GM19468 (cell line): Measurements from ENCODE around the gene TNS3.
"Not testable (repeated sequence)": the region's sequence is repeated elsewhere in the genome, so short reads cannot be mapped to it uniquely, and the experiment has no call there.

Experiments
- ATAC-seq: cut with Tn5 transposase; IDR thresholded peaks from one replicate; pipeline ENCODE4 v1.9.1; 2021; ENCODE audit warnings: mild to moderate bottlenecking, moderate library complexity, moderate number of reproducible peaks; ENCODE audit not compliant: unreplicated experiment; ENCODE audit errors: extremely low read depth

Gene TNS3

DNA sequence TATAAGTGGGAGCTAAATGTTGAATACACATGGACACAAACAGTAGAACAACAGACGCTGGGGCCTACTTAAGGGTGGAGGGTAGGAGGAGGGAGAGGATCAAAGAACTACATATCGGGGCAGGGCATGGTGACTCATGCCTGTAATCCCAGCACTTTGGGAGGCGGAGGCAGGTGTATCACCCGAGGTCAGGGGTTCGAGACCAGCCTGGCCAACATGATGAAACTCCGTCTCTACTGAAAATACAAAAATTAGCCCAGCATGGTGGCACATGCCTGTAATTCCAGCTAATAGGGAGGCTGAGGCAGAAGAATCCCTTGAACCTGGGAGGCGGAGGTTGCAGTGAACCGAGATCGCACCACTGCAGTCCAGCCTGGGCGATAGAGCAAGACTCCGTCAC lies 319.8 kb downstream of the TNS3 start:
- ATAC-seq = not testable (repeated sequence)

DNA sequence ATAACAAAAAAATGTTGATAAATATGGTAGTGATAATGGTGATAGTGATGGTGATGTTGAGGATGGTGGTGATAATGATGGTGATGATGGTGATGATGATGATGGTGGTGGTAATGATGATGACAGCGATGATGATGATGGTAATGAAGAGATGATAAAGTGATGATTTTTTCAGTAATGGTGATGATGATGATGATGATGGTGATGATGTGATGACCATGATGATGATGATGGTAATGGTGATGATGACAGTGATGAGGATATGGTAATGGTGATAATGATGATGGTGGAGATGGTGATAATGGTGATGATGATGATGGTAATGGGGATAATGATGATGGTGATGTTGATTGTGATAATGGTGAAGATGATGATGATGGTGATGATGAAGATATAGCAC lies 321.6 kb downstream of the TNS3 start:
- no peak for ATAC-seq

GRCh38 chr7:47259682-47260081 lies 322.2 kb downstream of the TNS3 start:
- ATAC-seq = no peak

DNA sequence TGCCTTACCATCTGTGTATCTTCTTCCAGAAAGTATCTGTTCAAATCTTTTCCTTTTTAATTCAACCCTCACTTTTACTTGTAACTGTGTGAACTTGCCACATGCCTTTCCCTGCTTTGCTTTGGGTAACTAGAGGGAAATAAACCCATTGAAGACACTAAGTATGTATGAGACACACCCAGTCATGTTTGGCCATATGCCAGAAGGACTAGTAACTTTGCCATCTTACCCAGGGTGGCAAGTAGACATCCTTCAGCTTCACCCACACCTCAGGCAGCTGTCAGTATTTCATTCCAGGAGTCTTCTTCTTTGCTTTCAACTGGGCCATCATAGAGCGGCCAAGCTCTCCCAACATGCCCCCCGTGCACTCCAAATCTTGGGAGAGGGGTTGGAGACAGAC lies 323.1 kb downstream of the TNS3 start:
- no peak for ATAC-seq

DNA sequence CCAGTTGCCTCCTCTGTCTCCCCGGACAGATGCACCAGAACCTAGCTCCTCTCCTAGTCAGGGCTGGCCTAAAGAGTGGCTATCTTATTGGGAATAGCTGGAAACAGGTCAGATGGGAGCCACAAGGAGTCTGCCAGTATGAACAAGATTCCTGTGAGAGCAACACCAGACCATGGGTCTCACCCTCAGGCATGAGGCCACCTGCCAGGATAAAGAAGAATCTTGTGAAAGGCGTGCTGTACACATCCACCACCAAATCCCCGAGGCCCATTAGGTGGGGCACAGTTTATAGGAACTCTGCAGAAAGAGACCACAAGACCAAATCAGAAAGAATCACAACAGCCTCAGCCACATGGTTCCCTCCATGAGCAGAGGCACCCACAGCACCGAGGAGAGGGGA lies 325.9 kb downstream of the TNS3 start:
- ATAC-seq = no peak

- no peak for ATAC-seq
Measured at GRCh38 chr7:47255441-47255840, 326.5 kb downstream of the TNS3 start.

GRCh38 chr7:47255007-47255406 lies 326.9 kb downstream of the TNS3 start:
- ATAC-seq = no peak

DNA sequence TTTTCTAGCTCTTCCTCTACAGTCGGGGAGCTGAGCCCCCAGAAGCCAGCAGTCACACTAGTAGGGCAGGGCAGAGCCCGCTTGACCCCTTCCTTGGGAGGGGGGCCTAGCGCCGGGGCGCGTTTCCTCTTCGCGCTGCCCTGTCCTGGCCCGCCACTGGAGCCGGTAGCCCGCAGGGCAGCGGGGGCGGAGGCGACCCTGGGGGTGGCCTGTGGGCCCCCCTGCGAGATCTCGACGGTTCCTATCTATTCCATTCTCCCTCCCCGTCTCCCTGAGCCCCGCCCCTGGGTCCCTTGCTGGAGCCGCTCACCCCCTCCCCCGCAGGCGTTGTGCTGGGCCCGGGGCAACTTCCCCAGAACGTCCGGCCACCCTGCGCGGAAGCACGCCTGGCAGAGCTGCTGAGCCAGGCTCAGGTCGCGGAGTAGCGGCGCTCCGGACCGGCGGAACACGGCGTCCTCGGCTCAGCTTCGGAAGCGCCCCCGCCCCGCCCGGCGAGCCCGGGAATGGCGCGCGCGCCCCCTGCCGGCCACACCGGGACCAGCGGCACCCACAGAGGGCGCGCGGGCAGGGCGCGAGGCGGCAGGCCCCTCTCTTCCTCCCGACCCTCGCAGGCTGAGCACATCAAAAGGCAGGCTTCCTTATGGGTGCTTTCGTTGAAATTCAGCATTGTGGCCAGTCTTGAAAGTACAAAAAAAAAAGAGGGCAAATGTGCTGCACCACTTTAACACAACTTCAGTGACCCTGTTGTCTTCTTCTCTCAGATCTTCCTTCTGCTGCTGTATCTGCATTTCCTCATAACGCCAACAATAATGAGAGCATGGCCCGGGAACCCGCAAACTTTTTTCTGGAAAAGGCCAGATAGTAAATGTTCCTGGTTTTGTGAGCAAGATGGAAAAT lies 327.6 kb downstream of the TNS3 start:
- peak; percentile 91 for ATAC-seq

GRCh38 chr7:47253650-47254080 lies 328.2 kb downstream of the TNS3 start:
- ATAC-seq = peak; percentile 3

- no peak for ATAC-seq
Measured at GRCh38 chr7:47252675-47253074, 329.2 kb downstream of the TNS3 start.

GRCh38 chr7:47249361-47249760 lies 332.6 kb downstream of the TNS3 start:
- ATAC-seq = no peak

- no peak for ATAC-seq
Measured at GRCh38 chr7:47248797-47249196, 333.1 kb downstream of the TNS3 start.

- no peak for ATAC-seq
Measured at GRCh38 chr7:47247132-47247531, 334.8 kb downstream of the TNS3 start.

DNA sequence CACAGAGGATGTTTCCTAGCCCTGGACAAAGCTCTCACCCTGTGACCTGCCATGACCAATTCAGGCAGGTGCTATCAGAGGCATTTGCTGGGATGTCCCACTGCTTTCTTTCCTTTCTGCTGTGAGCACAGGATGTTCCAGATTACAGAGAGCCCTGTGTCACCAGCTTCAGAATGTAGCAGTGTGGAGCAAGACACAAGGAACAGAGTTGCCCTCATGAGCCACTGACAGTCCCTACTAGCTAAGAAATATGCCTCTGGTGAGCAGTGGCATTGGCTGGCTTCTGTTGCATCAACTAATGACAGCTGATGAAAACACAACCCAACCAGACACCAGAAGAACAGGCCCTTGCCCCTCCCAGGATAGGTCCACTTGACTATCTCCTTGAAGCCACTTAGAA lies 337.2 kb downstream of the TNS3 start:
- ATAC-seq = no peak

DNA sequence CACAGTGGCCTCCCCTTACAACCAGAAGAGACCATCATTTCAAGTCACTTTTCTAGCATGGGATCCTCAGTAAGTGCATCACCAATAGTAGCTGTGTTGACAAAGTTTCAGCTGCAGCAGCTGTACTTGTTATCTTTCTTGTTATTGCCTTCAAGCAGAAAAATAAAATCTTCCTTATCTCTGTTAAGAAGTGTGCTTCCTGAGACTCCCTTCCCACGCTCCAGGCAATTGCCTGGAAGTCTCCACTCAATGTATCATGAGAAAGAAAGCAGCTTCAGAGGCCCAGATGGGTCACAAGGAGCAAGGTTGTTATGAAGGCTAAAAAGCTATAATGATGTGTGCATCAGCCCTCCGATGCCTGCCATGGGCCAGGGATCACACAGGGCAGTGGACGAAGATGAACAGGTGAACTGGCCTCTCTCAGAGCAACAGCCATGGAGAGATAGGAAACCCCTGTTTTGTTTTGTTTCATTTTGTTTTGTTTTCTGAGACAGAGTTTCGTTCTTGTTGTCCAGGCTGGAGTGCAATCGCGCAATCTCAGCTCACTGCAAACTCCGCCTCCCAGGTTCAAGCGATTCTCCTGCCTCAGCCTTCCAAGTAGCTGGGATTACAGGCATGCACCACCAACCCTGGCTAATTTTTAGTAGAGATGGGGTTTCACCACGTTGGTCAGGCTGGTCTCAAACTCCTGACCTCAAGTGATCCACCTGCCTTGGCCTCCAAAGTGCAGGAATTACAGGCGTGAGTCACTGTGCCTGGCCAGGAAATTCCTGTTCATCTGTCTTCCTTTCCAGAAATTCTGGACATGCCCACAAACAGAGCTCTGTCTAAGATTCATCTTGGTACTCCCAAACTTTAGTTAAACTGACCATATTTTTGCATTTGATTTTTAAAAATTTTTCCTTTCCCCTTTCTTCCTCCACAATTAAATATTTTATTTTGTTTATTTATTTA lies 340.5 kb downstream of the TNS3 start:
- no peak for ATAC-seq

GRCh38 chr7:47239931-47240421 lies 341.9 kb downstream of the TNS3 start:
- no peak for ATAC-seq

DNA sequence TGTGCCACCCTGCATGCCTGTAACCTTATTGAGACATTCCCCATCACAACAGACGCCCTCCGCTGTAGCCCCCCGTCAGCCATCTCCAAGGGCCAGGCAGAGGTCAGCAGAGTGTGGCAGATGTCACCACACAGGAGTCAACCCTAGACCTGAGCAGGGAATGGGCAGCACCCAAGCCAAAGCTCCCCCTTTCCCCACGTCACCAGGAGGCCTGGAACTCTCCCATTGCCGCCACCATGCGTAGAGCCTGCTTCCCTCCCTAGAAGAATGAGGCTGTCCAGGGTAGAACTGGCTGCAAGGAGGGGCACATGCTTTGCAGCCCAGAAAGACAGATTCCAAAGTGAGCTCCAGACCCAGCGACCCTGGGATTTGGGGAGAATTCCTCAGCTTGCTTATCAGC lies 342.9 kb downstream of the TNS3 start:
- ATAC-seq = no peak

- ATAC-seq = no peak
Measured at GRCh38 chr7:47236480-47237129, 345.3 kb downstream of the TNS3 start.

DNA sequence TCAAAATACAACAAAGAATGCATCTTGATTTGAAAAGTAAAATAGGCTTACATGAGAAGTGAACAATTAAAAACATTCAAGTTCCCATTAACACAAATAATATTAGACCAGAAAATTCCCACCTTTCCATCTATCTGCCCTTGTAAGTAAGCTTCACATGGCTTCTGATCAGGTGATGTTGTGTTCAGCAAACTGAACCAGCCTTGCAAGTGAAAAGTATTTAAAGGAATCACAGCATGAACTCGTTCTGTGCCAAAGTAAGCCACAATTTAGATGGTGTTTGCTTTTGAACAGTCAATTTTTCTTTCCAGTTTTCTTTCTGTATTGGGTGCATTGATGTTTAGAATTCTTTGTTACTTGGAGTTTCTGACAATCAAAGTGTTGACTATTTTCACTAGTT lies 347.9 kb downstream of the TNS3 start:
- no peak for ATAC-seq

DNA sequence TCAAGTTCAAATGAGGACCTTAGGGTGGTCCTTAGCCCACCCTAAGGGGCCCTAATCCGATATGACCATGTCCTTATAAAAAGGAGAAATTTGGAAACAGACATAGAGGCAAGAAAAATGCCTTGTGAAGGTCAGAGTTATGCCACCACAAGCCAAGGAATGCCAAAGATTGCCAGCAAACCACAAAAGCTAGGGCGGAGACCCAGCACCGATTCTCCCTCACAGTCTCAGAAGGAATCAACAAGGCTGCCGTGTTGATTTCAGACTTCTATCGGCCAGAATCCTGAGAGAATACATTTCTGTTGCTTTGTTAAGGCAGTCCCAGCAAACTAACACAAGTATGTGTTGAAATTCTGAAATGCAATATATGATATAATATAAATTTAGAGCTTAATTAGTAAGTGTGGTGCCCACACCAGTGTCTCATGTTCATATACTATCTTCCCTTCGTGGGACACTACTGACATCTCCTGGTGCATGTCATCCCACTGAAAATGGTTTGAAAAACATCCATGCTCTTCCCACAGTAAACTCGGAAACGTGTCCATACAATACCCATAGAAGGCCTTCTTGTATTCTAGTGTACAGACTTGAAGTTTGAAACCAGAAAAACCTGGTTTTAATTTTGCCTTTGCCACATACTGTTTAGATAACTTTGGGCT lies 349.0 kb downstream of the TNS3 start:
- no peak for ATAC-seq
